ENCODE results near the gene SLC28A2.

DNA sequence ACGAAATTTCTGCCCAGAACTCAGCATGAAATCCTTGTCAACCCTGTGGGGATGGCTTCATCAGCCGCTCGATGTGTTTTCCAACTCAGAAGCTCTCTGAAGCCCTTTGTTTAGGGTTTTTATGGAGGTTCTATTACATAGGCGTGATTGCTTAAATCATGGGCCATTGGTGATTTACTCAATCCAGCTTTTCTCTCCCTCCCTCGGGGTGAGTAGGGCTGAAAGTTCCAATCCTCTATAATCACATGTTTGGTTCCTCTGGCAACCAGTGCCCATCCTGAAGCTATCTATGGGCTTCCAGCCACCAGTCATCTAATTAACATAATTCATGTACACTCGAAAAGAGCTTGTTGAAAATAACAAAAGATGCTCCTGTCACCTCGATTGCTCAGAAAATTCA is 74.7 kb downstream of the SLC28A2 start:
- TF ChIP-seq, protein P1, sequence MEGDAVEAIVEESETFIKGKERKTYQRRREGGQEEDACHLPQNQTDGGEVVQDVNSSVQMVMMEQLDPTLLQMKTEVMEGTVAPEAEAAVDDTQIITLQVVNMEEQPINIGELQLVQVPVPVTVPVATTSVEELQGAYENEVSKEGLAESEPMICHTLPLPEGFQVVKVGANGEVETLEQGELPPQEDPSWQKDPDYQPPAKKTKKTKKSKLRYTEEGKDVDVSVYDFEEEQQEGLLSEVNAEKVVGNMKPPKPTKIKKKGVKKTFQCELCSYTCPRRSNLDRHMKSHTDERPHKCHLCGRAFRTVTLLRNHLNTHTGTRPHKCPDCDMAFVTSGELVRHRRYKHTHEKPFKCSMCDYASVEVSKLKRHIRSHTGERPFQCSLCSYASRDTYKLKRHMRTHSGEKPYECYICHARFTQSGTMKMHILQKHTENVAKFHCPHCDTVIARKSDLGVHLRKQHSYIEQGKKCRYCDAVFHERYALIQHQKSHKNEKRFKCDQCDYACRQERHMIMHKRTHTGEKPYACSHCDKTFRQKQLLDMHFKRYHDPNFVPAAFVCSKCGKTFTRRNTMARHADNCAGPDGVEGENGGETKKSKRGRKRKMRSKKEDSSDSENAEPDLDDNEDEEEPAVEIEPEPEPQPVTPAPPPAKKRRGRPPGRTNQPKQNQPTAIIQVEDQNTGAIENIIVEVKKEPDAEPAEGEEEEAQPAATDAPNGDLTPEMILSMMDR (IDR thresholded peaks at IDR 0.05; ENCODE audit: poor library complexity, severe bottlenecking): no peak
- no peak for TF ChIP-seq RAD21 (conservative IDR thresholded peaks at IDR 0.05)
- no peak for TF ChIP-seq EZH2 (IDR thresholded peaks at IDR 0.05; ENCODE audit: borderline replicate concordance, insufficient read depth, low read length, poor library complexity, severe bottlenecking)
- no peak for TF ChIP-seq POLR2AphosphoS5 (IDR thresholded peaks at IDR 0.05)
- TF ChIP-seq, protein P2, sequence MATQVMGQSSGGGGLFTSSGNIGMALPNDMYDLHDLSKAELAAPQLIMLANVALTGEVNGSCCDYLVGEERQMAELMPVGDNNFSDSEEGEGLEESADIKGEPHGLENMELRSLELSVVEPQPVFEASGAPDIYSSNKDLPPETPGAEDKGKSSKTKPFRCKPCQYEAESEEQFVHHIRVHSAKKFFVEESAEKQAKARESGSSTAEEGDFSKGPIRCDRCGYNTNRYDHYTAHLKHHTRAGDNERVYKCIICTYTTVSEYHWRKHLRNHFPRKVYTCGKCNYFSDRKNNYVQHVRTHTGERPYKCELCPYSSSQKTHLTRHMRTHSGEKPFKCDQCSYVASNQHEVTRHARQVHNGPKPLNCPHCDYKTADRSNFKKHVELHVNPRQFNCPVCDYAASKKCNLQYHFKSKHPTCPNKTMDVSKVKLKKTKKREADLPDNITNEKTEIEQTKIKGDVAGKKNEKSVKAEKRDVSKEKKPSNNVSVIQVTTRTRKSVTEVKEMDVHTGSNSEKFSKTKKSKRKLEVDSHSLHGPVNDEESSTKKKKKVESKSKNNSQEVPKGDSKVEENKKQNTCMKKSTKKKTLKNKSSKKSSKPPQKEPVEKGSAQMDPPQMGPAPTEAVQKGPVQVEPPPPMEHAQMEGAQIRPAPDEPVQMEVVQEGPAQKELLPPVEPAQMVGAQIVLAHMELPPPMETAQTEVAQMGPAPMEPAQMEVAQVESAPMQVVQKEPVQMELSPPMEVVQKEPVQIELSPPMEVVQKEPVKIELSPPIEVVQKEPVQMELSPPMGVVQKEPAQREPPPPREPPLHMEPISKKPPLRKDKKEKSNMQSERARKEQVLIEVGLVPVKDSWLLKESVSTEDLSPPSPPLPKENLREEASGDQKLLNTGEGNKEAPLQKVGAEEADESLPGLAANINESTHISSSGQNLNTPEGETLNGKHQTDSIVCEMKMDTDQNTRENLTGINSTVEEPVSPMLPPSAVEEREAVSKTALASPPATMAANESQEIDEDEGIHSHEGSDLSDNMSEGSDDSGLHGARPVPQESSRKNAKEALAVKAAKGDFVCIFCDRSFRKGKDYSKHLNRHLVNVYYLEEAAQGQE (IDR thresholded peaks at IDR 0.05; ENCODE audit: borderline replicate concordance): no peak
- no peak for TF ChIP-seq MXI1 (conservative IDR thresholded peaks at IDR 0.05; ENCODE audit: poor library complexity, severe bottlenecking)
- TF ChIP-seq EP300 (conservative IDR thresholded peaks at IDR 0.05; ENCODE audit: poor library complexity, severe bottlenecking): no peak
- TF ChIP-seq SMC3 (conservative IDR thresholded peaks at IDR 0.05; ENCODE audit: poor library complexity): no peak

Measured in neural cell (in vitro differentiated cells).